ENCODE measurements around the gene DENND4A.

The DENND4A gene

GRCh38 chr15:65660927-65661326 is 131.2 kb downstream of the DENND4A start:
- no peak for FAIRE-seq

DNA sequence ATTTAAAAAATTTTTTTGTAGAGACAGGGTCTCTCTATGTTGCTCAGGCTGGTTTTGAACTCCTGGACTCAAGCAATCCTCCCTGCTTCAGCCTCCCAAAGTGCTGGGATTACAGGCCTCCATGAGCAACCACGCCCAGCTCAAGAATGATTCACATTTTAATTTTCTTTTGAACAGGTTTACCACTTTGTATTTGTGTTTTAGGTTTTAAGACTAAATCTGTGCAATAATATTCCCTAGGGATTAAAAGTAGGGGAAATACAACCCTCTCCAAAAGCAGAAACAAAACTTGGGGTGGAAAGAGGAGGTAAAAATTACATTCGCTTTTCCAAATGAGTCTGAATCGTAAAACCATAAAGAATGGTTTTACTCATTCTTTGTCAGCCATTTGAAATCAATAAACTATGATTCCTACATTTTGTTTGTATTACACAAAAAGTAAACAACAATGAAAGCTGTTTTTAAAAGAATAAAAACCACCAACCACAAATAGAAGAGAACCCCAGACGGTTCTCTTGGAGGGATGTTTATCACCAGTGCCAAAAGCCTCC is 132.5 kb downstream of the DENND4A start:
- FAIRE-seq = no peak

GRCh38 chr15:65655457-65655856 is 136.6 kb downstream of the DENND4A start:
- no peak for FAIRE-seq

DNA sequence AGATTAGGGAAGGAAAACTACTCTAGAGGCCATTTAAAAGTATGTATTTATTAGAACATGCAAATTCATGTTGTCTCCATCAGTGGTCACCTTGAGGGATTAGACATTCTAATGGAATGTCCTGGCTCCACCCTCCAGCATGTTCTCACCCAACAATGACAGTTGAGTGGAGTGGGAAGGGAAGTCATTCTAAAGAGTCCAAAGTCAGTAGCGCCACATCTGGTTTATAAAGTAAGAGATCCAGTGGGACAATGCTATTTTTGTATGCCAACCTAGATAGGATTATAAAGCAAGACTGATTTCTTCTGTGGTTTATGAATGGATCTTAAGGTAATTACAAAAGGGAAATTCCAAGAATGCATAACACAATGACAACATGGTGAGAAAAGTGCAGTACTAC is 137.1 kb downstream of the DENND4A start:
- FAIRE-seq = no peak

GRCh38 chr15:65653801-65654521 is 138.1 kb downstream of the DENND4A start:
- no peak for FAIRE-seq

DNA sequence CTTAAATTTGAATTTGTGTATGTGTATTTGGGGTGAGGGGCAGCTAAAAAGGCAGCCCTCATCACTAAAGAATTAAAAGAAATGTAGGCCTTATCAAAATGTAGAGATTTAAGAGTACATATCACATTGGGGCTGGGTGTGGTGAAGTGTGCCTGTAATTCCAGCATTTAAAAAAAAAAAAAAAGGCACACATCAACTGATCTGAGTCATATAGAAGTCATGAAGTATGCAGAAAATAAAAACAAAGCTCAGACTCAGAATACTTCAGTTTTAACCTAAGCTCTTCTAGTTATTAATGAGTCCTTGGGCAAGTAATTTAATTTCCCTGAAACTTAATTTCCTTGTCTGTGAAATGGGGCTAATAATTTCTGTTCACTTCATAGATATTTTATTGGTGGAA is 138.8 kb downstream of the DENND4A start:
- no peak for FAIRE-seq

- no peak for FAIRE-seq
These were observed 140.0 kb downstream of the DENND4A start for GRCh38 chr15:65651831-65652749.

- FAIRE-seq = no peak
These were observed 141.1 kb downstream of the DENND4A start for GRCh38 chr15:65651042-65651322.

GRCh38 chr15:65650312-65651041 is 141.6 kb downstream of the DENND4A start:
- no peak for FAIRE-seq

GRCh38 chr15:65646486-65646885 is 145.6 kb downstream of the DENND4A start:
- no peak for FAIRE-seq

DNA sequence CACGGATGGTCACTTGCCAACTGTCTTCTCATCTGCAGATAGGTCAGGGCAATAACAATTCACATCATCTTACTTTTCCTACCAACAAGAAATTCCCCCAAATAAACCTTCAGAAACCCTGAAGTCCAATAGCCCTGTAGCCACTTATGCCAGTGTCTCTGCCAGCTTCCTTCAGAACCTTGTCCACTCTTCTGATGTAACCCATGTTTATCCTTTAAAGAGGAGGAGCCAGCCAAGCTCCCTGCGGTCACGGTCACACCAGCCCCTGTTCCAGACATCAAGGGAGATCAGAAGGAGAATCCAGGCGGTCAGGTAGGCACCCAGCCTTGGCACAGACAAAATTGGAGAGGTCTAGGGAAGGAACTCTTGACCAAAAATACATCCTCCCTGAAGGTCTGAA is 146.7 kb downstream of the DENND4A start:
- FAIRE-seq = no peak

DNA sequence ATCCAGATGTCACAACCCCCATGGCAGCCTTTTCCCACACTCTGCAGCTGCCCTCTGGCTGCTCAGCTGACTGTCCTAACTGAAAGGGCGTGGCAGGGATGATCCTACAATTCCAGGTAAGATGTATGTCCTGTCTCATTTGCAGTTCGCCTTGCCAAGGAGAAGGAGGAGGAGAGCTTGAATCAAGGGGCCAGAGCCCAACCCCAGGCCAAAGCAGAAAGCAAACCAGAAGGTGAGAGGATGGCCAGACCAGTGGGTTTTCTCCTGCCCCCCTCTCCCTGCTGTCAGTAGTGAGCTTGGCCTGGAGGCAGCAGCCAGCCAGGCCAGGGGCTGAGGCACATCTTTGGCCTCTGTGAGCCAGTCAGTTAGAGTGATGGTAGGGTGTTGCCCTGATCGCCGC is 147.8 kb downstream of the DENND4A start:
- FAIRE-seq = no peak

- no peak for FAIRE-seq
These were observed 149.5 kb downstream of the DENND4A start for GRCh38 chr15:65642594-65642993.

DNA sequence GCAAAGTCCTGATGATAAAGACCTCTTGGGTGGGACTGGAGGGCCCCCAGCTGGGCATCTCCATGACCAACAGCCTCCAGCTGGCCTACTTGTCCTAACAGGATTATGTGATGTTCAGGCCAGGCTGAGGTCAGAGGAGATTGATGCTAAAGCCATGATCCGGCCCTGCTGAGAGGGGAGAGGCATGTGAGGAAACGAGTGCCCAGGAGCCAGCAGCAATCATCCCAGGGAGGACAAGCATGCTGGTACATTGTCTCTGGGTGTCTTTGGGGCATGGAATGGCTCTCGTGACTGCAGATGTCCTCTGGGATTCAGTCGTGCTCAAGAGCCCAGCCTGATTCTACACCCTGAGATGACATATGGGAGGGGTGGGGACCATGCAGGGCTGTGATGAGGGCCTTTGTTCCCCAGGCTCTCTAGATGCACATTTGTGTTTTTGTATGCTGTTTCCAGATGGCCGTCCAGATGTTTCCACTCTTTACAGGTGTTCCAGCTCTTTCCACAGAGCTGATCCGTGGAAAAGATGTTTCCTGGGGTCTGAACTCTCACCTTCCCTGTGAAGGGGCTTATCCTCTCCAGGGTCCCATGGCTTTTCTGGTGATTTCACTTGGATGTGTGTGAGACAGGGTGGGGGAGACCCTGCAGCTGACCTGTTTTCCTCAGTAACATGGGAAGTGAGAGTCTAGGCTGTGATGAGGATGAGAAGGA is 150.2 kb downstream of the DENND4A start:
- no peak for FAIRE-seq

DNA sequence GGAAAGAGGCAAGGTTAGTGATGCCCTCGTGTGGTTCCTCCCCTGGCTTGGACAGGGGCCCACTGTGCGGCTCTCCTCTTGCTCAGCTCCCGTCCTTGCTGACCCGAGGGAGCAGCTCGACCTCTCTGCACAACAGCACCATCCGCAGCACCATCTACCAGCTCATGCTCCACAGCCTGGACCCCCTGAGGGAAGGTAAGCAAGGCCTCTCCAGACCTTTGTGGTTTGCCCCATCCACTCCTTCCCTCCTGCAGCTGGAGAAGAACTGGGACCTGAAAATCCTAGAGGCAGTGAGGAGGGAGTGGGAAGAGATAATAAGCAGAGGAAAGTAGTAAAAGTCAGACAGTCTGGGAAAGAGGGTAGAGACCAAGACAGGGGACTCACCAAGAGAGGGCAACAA is 152.6 kb downstream of the DENND4A start:
- FAIRE-seq = no peak

- no peak for FAIRE-seq
These were observed 153.4 kb downstream of the DENND4A start for GRCh38 chr15:65638681-65639089.

- no peak for FAIRE-seq
These were observed 154.0 kb downstream of the DENND4A start for GRCh38 chr15:65638109-65638508.

DNA sequence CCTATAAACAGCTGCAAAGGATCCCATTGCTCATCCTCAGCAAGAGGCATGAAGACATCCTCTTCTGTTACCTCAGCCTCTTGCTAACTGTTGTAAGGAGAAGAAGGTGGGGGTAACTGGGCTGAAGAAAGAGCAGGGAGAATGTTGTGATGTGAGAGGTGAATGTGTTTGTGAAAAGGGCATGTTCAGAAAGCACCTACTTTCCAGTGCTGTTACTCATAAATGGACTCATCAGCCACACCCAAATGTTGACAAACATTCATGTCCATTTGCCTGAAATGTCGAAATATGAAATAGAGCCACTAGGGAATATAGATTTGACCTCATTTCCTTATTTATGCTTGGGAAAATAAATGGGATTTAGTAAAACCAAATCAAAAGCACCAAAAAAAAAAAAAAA is 157.7 kb downstream of the DENND4A start:
- no peak for FAIRE-seq

GRCh38 chr15:65633752-65634151 is 158.3 kb downstream of the DENND4A start:
- no peak for FAIRE-seq

DNA sequence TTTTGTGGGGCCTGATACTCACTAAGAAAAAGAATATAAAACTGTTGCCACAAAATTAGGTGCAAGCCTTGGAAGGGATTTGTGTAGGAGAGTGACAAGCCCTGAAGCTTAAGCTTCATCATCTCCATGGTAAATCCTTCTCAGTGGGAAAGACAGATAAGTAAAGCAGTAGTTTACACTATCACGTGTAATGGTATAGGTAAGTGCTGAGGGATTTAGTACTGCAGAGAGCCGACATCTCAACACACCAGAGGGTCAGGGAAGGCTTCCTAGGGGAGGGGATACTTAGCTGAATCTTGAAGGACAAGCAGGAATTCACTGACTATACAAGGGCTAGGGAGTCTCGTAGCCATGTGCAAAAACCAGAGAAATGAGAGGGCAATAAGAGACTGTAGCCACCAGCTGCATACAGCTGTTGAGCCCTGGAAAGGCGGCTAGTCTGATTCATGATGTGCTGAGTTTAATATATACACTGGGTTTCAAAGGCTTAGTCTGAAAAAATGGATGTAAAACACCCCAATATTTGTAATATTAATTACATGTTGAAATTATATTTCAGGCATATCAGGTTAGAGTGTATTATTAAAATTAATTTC is 159.2 kb downstream of the DENND4A start:
- FAIRE-seq = no peak

- FAIRE-seq = no peak
These were observed 160.6 kb downstream of the DENND4A start for GRCh38 chr15:65631503-65631902.

GRCh38 chr15:65630760-65631159 is 161.3 kb downstream of the DENND4A start:
- no peak for FAIRE-seq

Measured in endometrium (tissue), 2 donors.